HEK293T (cell line): ENCODE results near the gene LRRC4C.
"Not testable (repeated sequence)": the region's sequence is repeated elsewhere in the genome, so short reads cannot be mapped to it uniquely, and the experiment has no call there.

ENCODE experiments used
- CTCF ChIA-PET: fragments of 350-600 bp; formaldehyde crosslinking; extraction: SDS; loops from one replicate; lab custom pipeline; 2021; ENCODE audit warnings: antibody characterized with exemption, inconsistent platforms; lab: Yijun Ruan, JAX
- POLR2A ChIA-PET: fragments of 350-600 bp; formaldehyde crosslinking; extraction: SDS; loops from one replicate; lab custom pipeline; 2020; ENCODE audit warnings: antibody characterized with exemption, inconsistent platforms; lab: Yijun Ruan, JAX
- DNase-seq: peaks from one replicate; pipeline ENCODE4 v3.0.0; 2012; ENCODE audit warnings: mixed read lengths; ENCODE audit errors: extremely low spot score
- ARNT ChIP-seq: fragments of 450-650 bp; IDR thresholded peaks from 2 replicates; pipeline ENCODE4 v1.6.1; 2017; ENCODE audit warnings: mild to moderate bottlenecking
- BHLHE40 ChIP-seq: fragments of 450-650 bp; IDR thresholded peaks from 2 replicates; pipeline ENCODE4 v1.6.1; 2016; ENCODE audit warnings: mild to moderate bottlenecking, moderate library complexity, borderline replicate concordance
- CTBP1 ChIP-seq: fragments of 450-650 bp; IDR thresholded peaks from 2 replicates; pipeline ENCODE4 v1.6.1; 2016; ENCODE audit warnings: borderline replicate concordance
- ELF4 ChIP-seq: fragments of 450-650 bp; IDR thresholded peaks from 2 replicates; pipeline ENCODE4 v1.6.1; 2017; ENCODE audit warnings: antibody characterized with exemption
- FOXA1 ChIP-seq: fragments of 450-650 bp; IDR thresholded peaks from 2 replicates; pipeline ENCODE4 v1.6.1; 2016; ENCODE audit warnings: mild to moderate bottlenecking
- FOXK2 ChIP-seq: fragments of 450-650 bp; IDR thresholded peaks from 2 replicates; pipeline ENCODE4 v1.6.1; 2016; ENCODE audit warnings: mild to moderate bottlenecking
- FOXM1 ChIP-seq: fragments of 450-650 bp; IDR thresholded peaks from 2 replicates; pipeline ENCODE4 v1.6.1; 2017; ENCODE audit warnings: mild to moderate bottlenecking, borderline replicate concordance
- HDGF ChIP-seq: fragments of 450-650 bp; IDR thresholded peaks from 2 replicates; pipeline ENCODE4 v1.6.1; 2017; ENCODE audit warnings: antibody characterized with exemption, borderline replicate concordance
- L3MBTL2 ChIP-seq: fragments of 450-650 bp; conservative IDR thresholded peaks from 2 replicates; pipeline ENCODE4 v1.6.1; 2016; ENCODE audit warnings: mild to moderate bottlenecking
- LEF1 ChIP-seq: fragments of 450-650 bp; IDR thresholded peaks from 2 replicates; pipeline ENCODE4 v1.6.1; 2017; ENCODE audit warnings: mild to moderate bottlenecking, borderline replicate concordance
- NFRKB ChIP-seq: fragments of 450-650 bp; IDR thresholded peaks from 2 replicates; pipeline ENCODE4 v1.6.1; 2016; ENCODE audit warnings: mild to moderate bottlenecking, moderate library complexity
- PKNOX1 ChIP-seq: fragments of 450-650 bp; IDR thresholded peaks from 2 replicates; pipeline ENCODE4 v1.6.1; 2016
- SP1 ChIP-seq: fragments of 450-650 bp; IDR thresholded peaks from 2 replicates; pipeline ENCODE4 v1.6.1; 2017
- SUZ12 ChIP-seq: fragments of 450-650 bp; IDR thresholded peaks from 2 replicates; pipeline ENCODE4 v1.6.1; 2016; ENCODE audit warnings: mild to moderate bottlenecking
- TARDBP ChIP-seq: fragments of 450-650 bp; IDR thresholded peaks from 2 replicates; pipeline ENCODE4 v1.6.1; 2016
- ZNF384 ChIP-seq: fragments of 450-650 bp; IDR thresholded peaks from 2 replicates; pipeline ENCODE4 v1.6.1; 2016

LRRC4C gene

GRCh38 chr11:40867991-40868632 is 591.3 kb downstream of the LRRC4C start:
- TF ChIP-seq LEF1: no peak
- TF ChIP-seq ARNT: no peak
- no peak for TF ChIP-seq NFRKB
- TF ChIP-seq SUZ12: no peak
- TF ChIP-seq ZNF384: no peak
- TF ChIP-seq SP1: no peak
- TF ChIP-seq FOXM1: no peak
- no peak for TF ChIP-seq CTBP1
- no peak for TF ChIP-seq HDGF
- ChIA-PET POLR2A (no interaction called here), CTCF (no interaction called here)
- no peak for DNase-seq

DNA sequence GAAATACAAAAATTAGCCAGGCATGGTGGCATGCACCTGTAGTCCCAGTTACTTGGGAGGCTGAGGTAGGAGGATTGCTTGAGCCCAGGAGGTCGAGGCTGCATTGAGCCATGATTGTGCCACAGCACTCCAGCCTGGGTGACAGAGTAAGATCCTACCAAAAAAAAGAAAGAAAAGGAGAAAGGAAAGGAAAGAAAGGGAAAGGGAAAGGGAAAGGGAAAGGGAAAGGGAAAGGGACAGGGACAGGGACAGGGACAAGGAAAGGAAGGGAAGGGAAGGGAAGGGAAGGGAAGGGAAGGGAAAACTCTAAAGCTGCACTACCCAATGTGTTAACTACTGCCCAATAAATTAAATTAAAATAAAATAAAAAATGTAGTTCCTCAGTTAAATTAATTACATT is 601.7 kb downstream of the LRRC4C start:
- POLR2A ChIA-PET, DNase-seq, CTCF ChIA-PET: not testable (repeated sequence)

DNA sequence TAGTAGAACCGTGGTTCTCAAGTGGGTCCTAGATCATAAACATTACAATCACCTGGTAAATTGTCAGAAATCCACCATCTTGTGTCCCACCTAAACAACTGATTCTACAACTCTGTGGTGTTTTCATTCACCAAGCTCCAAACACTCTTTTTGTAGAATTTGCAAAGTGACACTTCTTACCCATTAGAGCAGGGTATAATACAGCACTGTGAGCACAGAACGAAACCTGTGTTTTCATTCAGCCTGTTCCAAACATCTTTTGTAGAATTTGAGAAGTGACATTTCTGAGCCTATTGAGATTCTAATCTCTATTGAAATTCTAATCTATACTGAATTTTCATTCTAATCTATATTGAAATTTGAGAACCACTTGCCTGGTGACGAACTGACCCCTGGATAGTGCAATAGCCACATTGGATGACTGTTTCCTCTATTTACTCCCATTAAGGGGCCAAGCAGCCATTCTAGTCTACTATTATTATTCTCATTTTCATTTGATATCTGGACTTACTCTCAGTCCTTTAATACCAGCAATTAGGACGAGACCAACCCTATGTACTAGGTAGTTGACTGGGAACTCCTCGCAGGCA is 616.6 kb downstream of the LRRC4C start:
- TF ChIP-seq SP1 (no peak), TARDBP (no peak), ARNT (no peak), HDGF (no peak), ELF4 (no peak), SUZ12 (no peak), FOXA1 (no peak)
- no peak for DNase-seq
- ChIA-PET CTCF (no interaction called here), POLR2A (no interaction called here)

DNA sequence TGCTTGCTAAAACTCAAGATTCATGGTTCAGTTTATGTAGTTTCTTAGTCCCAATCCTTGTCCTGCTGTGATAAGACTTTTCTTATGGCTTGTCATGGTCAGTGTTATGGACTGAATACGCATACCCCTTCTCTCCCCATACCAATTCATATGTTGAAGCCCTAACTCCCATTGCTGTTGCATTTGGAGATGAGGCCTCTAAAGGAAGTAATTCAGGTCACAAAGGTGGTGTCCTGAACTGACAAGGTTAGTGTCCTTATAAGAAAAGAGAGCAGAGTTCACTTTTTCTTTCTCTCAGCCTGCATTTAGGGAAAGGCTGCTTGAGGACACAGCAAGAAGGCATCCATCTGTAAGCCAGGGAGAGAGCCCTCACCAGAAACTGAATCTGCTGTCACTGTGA is 618.2 kb downstream of the LRRC4C start:
- CTCF ChIA-PET: no interaction called here
- TF ChIP-seq LEF1 (no peak), L3MBTL2 (no peak), TARDBP (no peak), FOXM1 (no peak), PKNOX1 (no peak), NFRKB (no peak), FOXK2 (no peak), SP1 (no peak), SUZ12 (no peak), ELF4 (no peak), ZNF384 (no peak), HDGF (no peak)
- POLR2A ChIA-PET: no interaction called here
- DNase-seq: no peak

DNA sequence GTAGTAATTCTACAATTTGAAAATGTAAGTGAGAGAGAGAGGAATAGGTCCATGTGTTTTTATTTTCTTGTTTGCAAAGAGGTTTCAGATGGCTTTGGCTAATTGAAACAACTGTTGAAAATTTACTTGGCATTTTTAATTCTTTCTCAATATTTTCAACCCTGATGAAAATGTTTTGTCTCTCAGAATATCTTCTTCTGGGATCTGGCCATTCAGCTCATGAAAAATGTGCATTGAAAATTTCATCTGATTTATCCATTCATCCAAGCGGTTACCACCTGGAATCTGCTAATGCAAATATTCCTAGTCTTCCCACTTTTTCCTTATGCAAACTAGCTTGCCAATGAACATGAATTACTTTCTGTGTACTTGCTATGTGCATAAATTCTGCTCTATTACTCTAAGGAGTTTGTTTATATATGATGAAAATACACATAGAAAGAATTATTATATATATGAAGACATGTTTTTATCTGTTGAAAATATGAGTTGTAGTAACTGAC is 621.2 kb downstream of the LRRC4C start:
- CTCF ChIA-PET: no interaction called here
- DNase-seq: no peak
- POLR2A ChIA-PET: no interaction called here
- TF ChIP-seq SUZ12: no peak
- TF ChIP-seq ZNF384: no peak
- no peak for TF ChIP-seq FOXA1
- no peak for TF ChIP-seq FOXK2

DNA sequence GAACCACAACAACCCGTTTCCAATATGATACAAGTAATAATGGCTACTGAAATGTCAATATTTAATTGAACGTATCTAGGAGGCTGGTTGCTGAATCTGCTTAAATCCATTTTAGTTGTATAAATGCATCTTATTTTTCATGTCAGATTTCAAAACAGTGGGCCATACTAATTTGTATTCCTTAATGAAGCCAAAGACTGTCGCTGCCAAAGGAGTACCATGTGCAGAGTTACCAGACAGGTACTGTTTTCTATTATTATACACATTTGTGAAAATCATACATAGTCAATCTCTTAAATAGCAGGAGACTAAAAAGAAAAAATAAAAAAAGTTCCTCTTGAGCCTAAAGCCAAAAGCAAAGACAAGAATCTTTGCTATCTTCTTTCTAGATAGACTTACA is 632.3 kb downstream of the LRRC4C start:
- POLR2A ChIA-PET: no interaction called here
- TF ChIP-seq FOXA1 (no peak), ARNT (no peak), SP1 (no peak), SUZ12 (no peak), FOXK2 (no peak)
- no peak for DNase-seq
- CTCF ChIA-PET: no interaction called here

DNA sequence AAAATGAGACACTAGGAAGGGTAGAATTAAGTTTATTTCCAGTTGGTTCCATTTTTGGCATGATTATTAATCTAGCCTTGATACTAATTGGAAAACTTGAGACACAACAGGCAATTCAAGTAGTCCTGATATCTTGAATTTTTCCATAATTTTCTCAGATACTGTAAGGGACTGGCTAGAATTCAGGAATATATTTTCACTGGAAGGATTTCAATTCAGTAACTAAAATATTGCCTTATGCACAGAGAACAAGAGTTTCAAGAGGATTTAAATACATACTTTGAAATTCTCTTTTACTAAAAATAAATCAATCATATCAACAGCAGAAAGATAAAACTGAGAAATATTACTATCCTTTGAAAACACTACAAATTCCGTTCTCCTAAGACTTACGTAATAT is 632.9 kb downstream of the LRRC4C start:
- ChIA-PET CTCF (no interaction called here), POLR2A (no interaction called here)
- no peak for DNase-seq
- no peak for TF ChIP-seq ELF4
- TF ChIP-seq SP1: no peak

- POLR2A ChIA-PET: no interaction called here
- CTCF ChIA-PET: no interaction called here
- TF ChIP-seq L3MBTL2: no peak
- TF ChIP-seq TARDBP: no peak
- TF ChIP-seq SP1: no peak
- no peak for TF ChIP-seq LEF1
- no peak for TF ChIP-seq NFRKB
- TF ChIP-seq SUZ12: no peak
- TF ChIP-seq ZNF384: no peak
- TF ChIP-seq BHLHE40: no peak
- TF ChIP-seq ARNT: no peak
- TF ChIP-seq CTBP1: no peak
- no peak for TF ChIP-seq FOXK2
- no peak for TF ChIP-seq FOXM1
- no peak for TF ChIP-seq ELF4
- TF ChIP-seq HDGF: no peak
- TF ChIP-seq FOXA1: no peak
- TF ChIP-seq PKNOX1: no peak
- no peak for DNase-seq
Observed at GRCh38 chr11:40825201-40825834, 634.1 kb downstream of the LRRC4C start.
